Right cardiac atrium (tissue), 5 donors: ENCODE results near the gene TMEM181. TPM values are rescaled to one million over a fixed set of nuclear protein-coding genes. Genes with fewer than 3 reads are reported as not detected.

ENCODE experiments used
- ATAC-seq, 2 donors: fragments of 200-7000 bp; cut with Tn5 transposase; one replicate each; pipeline versions ENCODE4 v1.8.0 to v1.9.1; 2020; ENCODE audit warnings: moderate library complexity in 2 of 2, mild to moderate bottlenecking in 1 of 2
- DNase-seq, 3 donors: peaks; one replicate each; pipeline ENCODE4 v3.0.0-alpha.2; 2020
- H3K27ac ChIP-seq: one replicate; pipeline ENCODE4 v1.5.1; 2013; ENCODE audit warnings: mild to moderate bottlenecking, low read length, control low read depth, moderate library complexity
- H3K27me3 ChIP-seq: one replicate; pipeline ENCODE4 v1.6.1; 2013; ENCODE audit not compliant: control insufficient read depth, insufficient read depth
- H3K4me1 ChIP-seq: one replicate; pipeline ENCODE4 v1.6.1; 2013; ENCODE audit warnings: low read length; ENCODE audit not compliant: control insufficient read depth, insufficient read depth
- H3K4me3 ChIP-seq: one replicate; pipeline ENCODE4 v1.5.1; 2013; ENCODE audit warnings: low read length, control low read depth
- H3K9me3 ChIP-seq: one replicate; pipeline ENCODE4 v1.6.1; 2013; ENCODE audit warnings: low read length; ENCODE audit not compliant: control insufficient read depth
- WGBS: extraction: QIAGEN DNeasy Blood & Tissue Kit; methylation state at CpG from one replicate; pipeline ENCODE4 v1.1.7; 2013; 5-methylcytosine and 5-hydroxymethylcytosine counted together
- intact Hi-C, 4 donors: fragments of 100-400 bp; cut with DNase I; formaldehyde crosslinking; loops; one replicate each; pipeline versions ENCODE4 v1.11.0 to v1.14.0; 2022 to 2023
- polyA plus RNA-seq: library from polyadenylated mRNA; stranded (reverse); fragments of 200-250 nt; gene quantifications from one replicate; pipeline ENCODE4 v1.2.3, GENCODE V29; 2013
- total RNA-seq, 4 donors: library from RNA; stranded (reverse); fragmentation: NEBNext Ultra II Directional; extraction: Animal tissue kit (Norgen Biotek cat#: 25700); gene quantifications; one replicate each; pipeline ENCODE4 v1.2.1, GENCODE V29; 2021
- donor health status: healthy with polysubstance abuse.
- donor health status: DM: no; HTN: yes; CAD: no.
- donor health status: DM: no; HTN: no; CAD: no.
- donor health status: DM: no; HTN: yes; CAD: no; lungs with severe emphysema.
- donor health status: DM: yes; HTN: yes; CAD: no.

TMEM181 gene
- total and polyA plus RNA-seq, 5 donors = 7.4 to 24.5 (median 16.9) TPM

GRCh38 chr6:158536891-158537798 lies 22.7 kb upstream of the TMEM181 start:
- peak overlapping the region; percentile 49 for H3K4me3 ChIP-seq
- H3K4me1 ChIP-seq = no peaks in the 10 kb centered on the region
- DNase-seq (peak; percentile 43 to 81 (median 64)), ATAC-seq (peak; percentile 73 to 82)
- intact Hi-C loops = no loop called here
- H3K27ac ChIP-seq = no peak overlapping the region
- 3% methylated on average over 93 of the region's 94 CpGs for WGBS
- no peaks in the 10 kb centered on the region for H3K9me3 ChIP-seq
- H3K27me3 ChIP-seq = no peaks in the 10 kb centered on the region

- H3K4me1 ChIP-seq = no peaks in the 10 kb centered on the region
- H3K4me3 ChIP-seq = no peak overlapping the region
- intact Hi-C loops = no loop called here
- no peaks in the 10 kb centered on the region for H3K9me3 ChIP-seq
- H3K27me3 ChIP-seq = no peaks in the 10 kb centered on the region
- ATAC-seq (no peak), DNase-seq (no peak)
- no peak overlapping the region for H3K27ac ChIP-seq
- 48% methylated on average over 2 of the region's 2 CpGs for WGBS
Measured at GRCh38 chr6:158538741-158539140, 21.1 kb upstream of the TMEM181 start.

GRCh38 chr6:158539413-158539812 lies 20.5 kb upstream of the TMEM181 start:
- no peak for ATAC-seq

GRCh38 chr6:158539881-158540280 lies 20.0 kb upstream of the TMEM181 start:
- ATAC-seq = no peak
- no peaks in the 10 kb centered on the region for H3K4me1 ChIP-seq
- no peak overlapping the region for H3K4me3 ChIP-seq
- 79% methylated on average over 6 of the region's 6 CpGs for WGBS
- intact Hi-C loops = no loop called here
- DNase-seq = no peak
- H3K27ac ChIP-seq = no peak overlapping the region
- H3K27me3 ChIP-seq = no peaks in the 10 kb centered on the region
- H3K9me3 ChIP-seq = no peaks in the 10 kb centered on the region

More at GRCh38 chr6:158539413-158539812, 20.5 kb upstream of the TMEM181 start:
- intact Hi-C loops = no loop called here
- no peaks in the 10 kb centered on the region for H3K9me3 ChIP-seq
- 56% methylated on average over 7 of the region's 7 CpGs for WGBS
- H3K4me3 ChIP-seq = no peak overlapping the region
- no peak for DNase-seq
- no peaks in the 10 kb centered on the region for H3K27me3 ChIP-seq
- H3K27ac ChIP-seq = no peak overlapping the region
- H3K4me1 ChIP-seq = no peaks in the 10 kb centered on the region

GRCh38 chr6:158543606-158544185 lies 16.2 kb upstream of the TMEM181 start:
- ATAC-seq = no peak
- WGBS = 74% methylated on average over 12 of the region's 12 CpGs
- intact Hi-C loops = no loop called here

GRCh38 chr6:158544428-158544827 lies 15.5 kb upstream of the TMEM181 start:
- H3K27ac ChIP-seq = no peak overlapping the region
- H3K4me1 ChIP-seq = no peaks in the 10 kb centered on the region
- no peak for DNase-seq
- no peak overlapping the region for H3K4me3 ChIP-seq
- H3K9me3 ChIP-seq = no peaks in the 10 kb centered on the region
- intact Hi-C loops = no loop called here
- no peak for ATAC-seq
- H3K27me3 ChIP-seq = no peaks in the 10 kb centered on the region
- WGBS = 84% methylated on average over 12 of the region's 12 CpGs

More at GRCh38 chr6:158543606-158544185, 16.2 kb upstream of the TMEM181 start:
- no peaks in the 10 kb centered on the region for H3K4me1 ChIP-seq
- H3K27ac ChIP-seq = no peak overlapping the region
- H3K4me3 ChIP-seq = no peak overlapping the region
- H3K9me3 ChIP-seq = no peaks in the 10 kb centered on the region
- no peak for DNase-seq
- H3K27me3 ChIP-seq = no peaks in the 10 kb centered on the region

- Histone ChIP-seq H3K27ac (no peak overlapping the region), H3K4me3 (no peak overlapping the region), H3K27me3 (no peaks in the 10 kb centered on the region), H3K9me3 (no peaks in the 10 kb centered on the region), H3K4me1 (no peaks in the 10 kb centered on the region)
- WGBS = 80% methylated on average over 30 of the region's 30 CpGs
- intact Hi-C loops = no loop called here
- no peak for DNase-seq
- no peak for ATAC-seq
Measured at GRCh38 chr6:158545043-158545966, 14.6 kb upstream of the TMEM181 start.

GRCh38 chr6:158548418-158549161 lies 11.3 kb upstream of the TMEM181 start:
- Histone ChIP-seq H3K9me3 (no peaks in the 10 kb centered on the region), H3K27me3 (no peaks in the 10 kb centered on the region), H3K4me3 (no peak overlapping the region), H3K27ac (no peak overlapping the region), H3K4me1 (no peaks in the 10 kb centered on the region)
- ATAC-seq = no peak
- intact Hi-C loops = no loop called here
- WGBS = 72% methylated on average over 9 of the region's 9 CpGs
- DNase-seq = no peak

- Histone ChIP-seq H3K27me3 (no peaks in the 10 kb centered on the region), H3K4me1 (no peaks in the 10 kb centered on the region), H3K4me3 (no peak overlapping the region), H3K27ac (no peak overlapping the region), H3K9me3 (no peaks in the 10 kb centered on the region)
- no peak for ATAC-seq
- intact Hi-C loops = no loop called here
- 66% methylated on average over 6 of the region's 6 CpGs for WGBS
- DNase-seq = no peak
Measured at GRCh38 chr6:158552055-158552795, 7.7 kb upstream of the TMEM181 start.

GRCh38 chr6:158552796-158553138 lies 7.1 kb upstream of the TMEM181 start:
- Histone ChIP-seq H3K27me3 (no peaks in the 10 kb centered on the region), H3K4me3 (no peak overlapping the region), H3K9me3 (no peaks in the 10 kb centered on the region), H3K27ac (no peak overlapping the region), H3K4me1 (no peaks in the 10 kb centered on the region)
- WGBS = 84% methylated on average over 5 of the region's 5 CpGs
- ATAC-seq = no peak
- intact Hi-C loops = no loop called here
- no peak for DNase-seq
